KOPT-K1 (cell line): ENCODE results near the gene TUFM.
"Not testable (repeated sequence)": the region's sequence is repeated elsewhere in the genome, so short reads cannot be mapped to it uniquely, and the experiment has no call there.

Source experiments
- H3K27ac ChIP-seq: fragments of 200-600 bp; sonication (generic); 2 replicates; pipeline ENCODE4 v1.5.1; 2016; ENCODE audit warnings: antibody characterized with exemption, mild to moderate bottlenecking, low read depth, low read length; ENCODE audit not compliant: poor library complexity, severe bottlenecking
- H3K36me3 ChIP-seq: fragments of 200-600 bp; sonication (generic); 2 replicates; pipeline ENCODE4 v1.5.1; 2017; ENCODE audit warnings: antibody characterized with exemption, mild to moderate bottlenecking, low read length, moderate library complexity; ENCODE audit not compliant: insufficient read depth
- H3K9me3 ChIP-seq: fragments of 200-600 bp; sonication (generic); 2 replicates; pipeline ENCODE4 v1.5.1; 2017; ENCODE audit warnings: antibody characterized with exemption, low read length, mild to moderate bottlenecking; ENCODE audit not compliant: insufficient read depth, poor library complexity, severe bottlenecking

Gene TUFM

GRCh38 chr16:28878083-28878926 is 32.2 kb upstream of the TUFM start, which contains the start of gene ATP2A1:
ATP2A1 (plus strand) TSS chr16:28878488; CDS start chr16:28878672, 184 bp downstream.
- H3K36me3 ChIP-seq, result peaks cover 13% of the 10 kb centered on the region; the same call in 1 of the 2 replicates
- no peaks in the 10 kb centered on the region for H3K9me3 ChIP-seq
- peak within 1 kb of the TSS; percentile 63 for H3K27ac ChIP-seq

GRCh38 chr16:28877655-28878000 is 31.5 kb upstream of the TUFM start:
- Histone ChIP-seq H3K27ac (no peak overlapping the region), H3K36me3 (peaks cover 20% of the 10 kb centered on the region; the same call in 1 of the 2 replicates), H3K9me3 (no peaks in the 10 kb centered on the region)

GRCh38 chr16:28876973-28877654 is 31.0 kb upstream of the TUFM start:
- peaks cover 25% of the 10 kb centered on the region; the same call in 1 of the 2 replicates for H3K36me3 ChIP-seq
- no peaks in the 10 kb centered on the region for H3K9me3 ChIP-seq
- peak overlapping the region; percentile 21 for H3K27ac ChIP-seq

GRCh38 chr16:28876019-28876659 is 30.0 kb upstream of the TUFM start:
- no peaks in the 10 kb centered on the region for H3K9me3 ChIP-seq
- peaks cover 35% of the 10 kb centered on the region; the same call in 1 of the 2 replicates for H3K36me3 ChIP-seq
- H3K27ac ChIP-seq, result no peak overlapping the region

- H3K36me3 ChIP-seq, result peaks cover 42% of the 10 kb centered on the region
- H3K27ac ChIP-seq, result no peak overlapping the region
- H3K9me3 ChIP-seq, result no peaks in the 10 kb centered on the region
Observed at GRCh38 chr16:28875134-28876018, 29.2 kb upstream of the TUFM start.

GRCh38 chr16:28874406-28874805 is 28.3 kb upstream of the TUFM start:
- Histone ChIP-seq H3K9me3 (no peaks in the 10 kb centered on the region), H3K36me3 (peaks cover 52% of the 10 kb centered on the region), H3K27ac (no peak overlapping the region)

GRCh38 chr16:28873543-28874201 is 27.5 kb upstream of the TUFM start:
- no peaks in the 10 kb centered on the region for H3K9me3 ChIP-seq
- peaks cover 59% of the 10 kb centered on the region for H3K36me3 ChIP-seq
- H3K27ac ChIP-seq, result no peak overlapping the region

- Histone ChIP-seq H3K27ac (no peak overlapping the region), H3K36me3 (peaks cover 63% of the 10 kb centered on the region), H3K9me3 (no peaks in the 10 kb centered on the region)
Observed at GRCh38 chr16:28872952-28873351, 26.8 kb upstream of the TUFM start.

- peaks cover 79% of the 10 kb centered on the region for H3K36me3 ChIP-seq
Observed at GRCh38 chr16:28869201-28869600, 23.1 kb upstream of the TUFM start.

GRCh38 chr16:28867646-28868045 is 21.5 kb upstream of the TUFM start:
- peaks cover 64% of the 10 kb centered on the region for H3K36me3 ChIP-seq
- not testable (repeated sequence) for H3K9me3 ChIP-seq, H3K27ac ChIP-seq

More at GRCh38 chr16:28869201-28869600, 23.1 kb upstream of the TUFM start:
- Histone ChIP-seq H3K9me3 (no peaks in the 10 kb centered on the region), H3K27ac (no peak overlapping the region)

- Histone ChIP-seq H3K36me3 (peaks cover 60% of the 10 kb centered on the region), H3K9me3 (no peaks in the 10 kb centered on the region), H3K27ac (no peak overlapping the region)
Observed at GRCh38 chr16:28867241-28867640, 21.1 kb upstream of the TUFM start.

- Histone ChIP-seq H3K36me3 (peaks cover 52% of the 10 kb centered on the region), H3K27ac (no peak overlapping the region)
Observed at GRCh38 chr16:28866454-28866804, 20.3 kb upstream of the TUFM start.

GRCh38 chr16:28865722-28866453 is 19.7 kb upstream of the TUFM start:
- Histone ChIP-seq H3K9me3 (no peaks in the 10 kb centered on the region), H3K36me3 (peaks cover 46% of the 10 kb centered on the region), H3K27ac (no peak overlapping the region)

More at GRCh38 chr16:28866454-28866804, 20.3 kb upstream of the TUFM start:
- H3K9me3 ChIP-seq, result no peaks in the 10 kb centered on the region
